SU-DHL-6 (cell line): ENCODE data around the gene EFCAB14.

Source experiments
- EZH2phosphoT487 ChIP-seq: fragments of 200-600 bp; sonication (generic), shearing (Covaris generic); conservative IDR thresholded peaks from 2 replicates; pipeline ENCODE4 v1.6.1; 2018; ENCODE audit warnings: mild to moderate bottlenecking, antibody characterized with exemption, low read length, moderate library complexity, mixed read lengths
- TF ChIP-seq, protein P1 (sequence below): fragments of 200-600 bp; sonication (generic); IDR thresholded peaks from one replicate; pipeline ENCODE4 v1.5.1; 2017; ENCODE audit warnings: antibody characterized with exemption, mild to moderate bottlenecking, low read length, moderate library complexity; ENCODE audit not compliant: insufficient read depth, poor library complexity, severe bottlenecking

DNA sequence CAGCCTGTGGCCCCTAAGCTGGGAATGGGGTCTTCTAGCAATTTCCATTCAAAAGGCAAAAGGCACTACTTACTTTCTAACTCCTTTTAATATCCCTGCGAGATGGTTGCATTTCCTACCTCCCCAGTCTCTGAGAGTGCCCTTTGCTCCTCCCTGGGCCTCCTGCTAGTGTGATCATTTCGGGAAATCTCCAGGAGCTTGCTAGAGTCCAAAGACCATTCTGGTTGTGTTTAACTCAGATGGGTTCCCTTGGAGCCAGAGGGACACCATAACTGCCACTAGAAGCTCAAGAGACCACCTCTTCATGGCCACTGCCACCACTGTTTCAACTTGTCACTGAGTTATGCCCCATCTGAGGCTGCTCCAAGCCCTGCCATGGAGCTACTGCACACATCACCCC, 45.5 kb upstream of the EFCAB14 start:
- TF ChIP-seq, protein P1, sequence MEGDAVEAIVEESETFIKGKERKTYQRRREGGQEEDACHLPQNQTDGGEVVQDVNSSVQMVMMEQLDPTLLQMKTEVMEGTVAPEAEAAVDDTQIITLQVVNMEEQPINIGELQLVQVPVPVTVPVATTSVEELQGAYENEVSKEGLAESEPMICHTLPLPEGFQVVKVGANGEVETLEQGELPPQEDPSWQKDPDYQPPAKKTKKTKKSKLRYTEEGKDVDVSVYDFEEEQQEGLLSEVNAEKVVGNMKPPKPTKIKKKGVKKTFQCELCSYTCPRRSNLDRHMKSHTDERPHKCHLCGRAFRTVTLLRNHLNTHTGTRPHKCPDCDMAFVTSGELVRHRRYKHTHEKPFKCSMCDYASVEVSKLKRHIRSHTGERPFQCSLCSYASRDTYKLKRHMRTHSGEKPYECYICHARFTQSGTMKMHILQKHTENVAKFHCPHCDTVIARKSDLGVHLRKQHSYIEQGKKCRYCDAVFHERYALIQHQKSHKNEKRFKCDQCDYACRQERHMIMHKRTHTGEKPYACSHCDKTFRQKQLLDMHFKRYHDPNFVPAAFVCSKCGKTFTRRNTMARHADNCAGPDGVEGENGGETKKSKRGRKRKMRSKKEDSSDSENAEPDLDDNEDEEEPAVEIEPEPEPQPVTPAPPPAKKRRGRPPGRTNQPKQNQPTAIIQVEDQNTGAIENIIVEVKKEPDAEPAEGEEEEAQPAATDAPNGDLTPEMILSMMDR, result no peak
- TF ChIP-seq EZH2phosphoT487, result no peak
